HG02642 (cell line): Measurements from ENCODE around the gene KDELR1.

Experiments used
- ATAC-seq: cut with Tn5 transposase; IDR thresholded peaks from one replicate; pipeline ENCODE4 v1.9.1; 2021; ENCODE audit warnings: mild to moderate bottlenecking; ENCODE audit not compliant: unreplicated experiment, poor library complexity

KDELR1 gene

DNA sequence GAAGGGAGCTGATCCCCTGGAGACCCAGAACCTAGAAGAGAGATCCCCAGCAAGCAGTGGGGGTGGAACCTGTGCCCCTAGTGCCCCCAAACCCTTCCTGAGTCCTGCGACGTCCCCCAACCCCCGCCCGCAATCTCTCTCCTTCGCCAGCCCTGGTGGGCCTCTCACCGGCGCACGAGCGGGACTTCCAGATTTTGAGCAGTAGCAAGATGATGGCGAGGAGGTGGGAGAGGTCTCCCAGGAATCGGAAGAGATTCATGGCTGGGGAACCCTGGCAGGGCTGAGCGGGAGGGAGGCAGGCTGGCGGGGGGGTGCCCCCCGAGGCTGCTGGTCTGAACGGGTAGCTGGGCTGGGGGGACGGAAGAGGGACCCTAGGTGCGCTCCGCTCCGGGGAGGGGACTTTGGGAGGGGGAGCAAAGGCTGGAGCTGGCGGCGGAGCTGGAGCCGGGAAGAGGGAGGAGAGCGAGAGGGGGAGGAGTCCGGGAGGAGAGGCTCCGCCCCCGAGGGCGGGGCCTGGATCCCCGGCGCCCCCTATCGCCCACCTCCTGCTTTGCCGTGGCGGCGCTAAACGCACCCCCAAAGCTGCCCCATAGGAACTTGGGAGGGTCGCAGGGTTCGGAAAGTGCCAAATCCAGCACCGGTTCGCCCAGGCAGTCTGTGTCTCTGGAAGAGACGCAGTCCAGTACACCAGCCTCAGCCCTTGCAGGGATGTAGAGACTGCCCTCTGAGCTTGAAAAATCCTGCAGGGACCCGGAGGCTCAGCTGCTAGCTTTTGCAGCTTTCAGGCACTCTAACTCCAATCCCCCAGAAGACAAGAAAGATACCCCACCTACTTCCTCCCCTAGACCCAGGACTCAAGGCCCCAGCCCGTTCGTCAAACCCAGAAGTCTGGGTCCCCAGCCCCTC is at the start of gene KDELR1:
KDELR1 (minus strand) TSS at position 452 of the 906 bp plus-strand sequence; CDS start at position 259, 193 bp downstream.
- ATAC-seq, result peak; percentile 81

DNA sequence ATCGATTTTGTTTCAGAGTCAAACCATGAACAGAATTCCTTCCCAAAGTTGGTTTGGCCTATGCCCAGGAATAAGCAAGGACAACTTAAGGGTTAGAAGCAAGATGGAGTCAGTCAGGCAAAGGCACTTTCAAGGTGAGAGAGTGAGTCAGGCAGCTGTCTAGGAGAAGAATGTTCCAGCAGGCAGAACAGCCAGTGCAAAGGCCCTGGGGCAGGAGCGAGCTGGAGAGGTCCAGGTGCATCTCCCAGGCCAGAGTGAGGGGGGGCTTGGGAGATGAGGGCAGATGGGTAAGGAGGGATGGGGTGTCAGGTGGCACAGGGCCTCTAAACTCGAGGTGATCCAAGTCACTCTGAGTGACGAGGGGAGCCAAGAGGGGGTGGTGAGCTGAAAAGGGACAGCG is 45.2 kb upstream of the KDELR1 start:
- ATAC-seq, result no peak

DNA sequence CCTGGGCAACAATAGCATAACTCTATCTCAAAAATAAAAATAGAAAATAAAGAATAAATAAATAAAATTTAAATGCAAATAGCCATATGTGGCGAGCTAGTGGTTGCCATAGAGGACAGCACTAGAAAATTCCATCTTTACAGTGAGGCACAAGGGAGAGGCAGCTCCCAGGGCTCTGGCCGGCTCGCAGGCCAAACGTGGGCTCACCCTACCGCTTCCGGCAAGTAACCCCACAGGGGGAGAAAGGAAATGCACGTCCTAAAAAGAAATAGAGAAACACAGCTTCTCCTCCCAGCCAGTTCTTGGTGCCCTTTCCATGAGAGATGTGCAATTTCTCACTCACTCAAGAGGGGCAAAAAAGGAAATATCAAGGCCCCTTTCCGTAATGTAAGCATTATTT is 42.0 kb upstream of the KDELR1 start:
- no peak for ATAC-seq

DNA sequence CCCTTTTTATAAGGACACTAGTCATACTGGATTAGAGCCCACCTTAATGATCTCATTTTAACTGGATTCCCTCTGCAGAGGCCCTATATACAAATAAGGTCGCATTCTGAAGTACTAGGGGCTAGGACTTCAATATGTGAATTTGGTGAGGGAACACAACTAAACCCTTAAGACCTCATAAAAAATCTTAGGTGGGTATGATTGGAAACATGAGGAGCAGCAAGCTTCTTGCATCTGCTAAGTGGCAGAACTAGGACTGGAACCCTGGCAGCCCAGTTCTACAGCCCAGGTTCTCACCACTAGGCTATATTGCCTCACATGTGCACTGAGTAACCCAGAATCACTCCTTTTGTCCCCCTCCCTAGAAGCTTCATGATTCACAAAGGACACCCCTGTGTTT is 37.3 kb upstream of the KDELR1 start:
- no peak for ATAC-seq

DNA sequence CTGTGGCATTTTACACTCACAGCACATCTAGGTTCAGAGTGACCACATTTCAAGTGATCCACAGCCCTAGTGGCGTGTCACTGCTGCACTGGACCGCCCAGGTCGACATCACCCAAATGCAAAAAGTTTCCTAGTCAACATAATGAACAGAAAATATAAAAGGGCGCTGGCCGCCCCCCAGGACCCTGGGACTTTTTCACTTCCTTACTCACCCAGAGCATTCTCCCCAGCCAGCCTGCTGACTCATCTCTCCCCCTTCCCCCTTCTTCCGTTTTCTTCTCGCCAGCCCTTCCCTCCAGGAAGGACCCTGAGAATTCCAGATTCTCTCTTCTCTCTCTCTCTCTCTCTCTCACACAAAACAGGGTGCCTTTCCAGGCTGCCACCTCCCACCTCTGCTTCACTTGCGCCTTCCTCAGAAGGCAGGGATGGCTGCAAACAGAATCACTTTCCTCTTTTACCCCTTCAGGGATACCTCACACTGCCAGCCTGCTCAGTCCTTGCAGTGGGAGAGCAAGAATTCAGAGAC is 33.4 kb upstream of the KDELR1 start:
- ATAC-seq, result no peak

DNA sequence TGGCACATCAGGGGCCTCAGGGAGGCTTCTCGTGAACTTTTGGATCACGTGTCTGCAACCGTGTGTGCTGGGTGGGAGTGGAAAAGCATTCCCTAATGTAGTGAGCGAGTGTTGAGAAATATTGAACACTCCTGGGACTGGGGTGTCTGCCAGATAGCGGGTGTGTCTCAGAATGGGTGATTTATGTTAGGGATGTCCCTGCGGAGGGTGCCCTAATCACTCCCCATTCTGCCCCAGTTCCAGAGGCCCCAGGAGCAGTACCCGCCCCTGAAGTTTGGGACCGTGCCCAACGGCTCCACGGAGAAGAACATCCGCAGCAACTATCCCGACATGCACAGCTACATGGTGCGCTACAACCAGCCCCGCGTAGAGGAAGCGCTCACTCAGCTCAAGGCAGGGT is 30.2 kb upstream of the KDELR1 start:
- ATAC-seq, result no peak

DNA sequence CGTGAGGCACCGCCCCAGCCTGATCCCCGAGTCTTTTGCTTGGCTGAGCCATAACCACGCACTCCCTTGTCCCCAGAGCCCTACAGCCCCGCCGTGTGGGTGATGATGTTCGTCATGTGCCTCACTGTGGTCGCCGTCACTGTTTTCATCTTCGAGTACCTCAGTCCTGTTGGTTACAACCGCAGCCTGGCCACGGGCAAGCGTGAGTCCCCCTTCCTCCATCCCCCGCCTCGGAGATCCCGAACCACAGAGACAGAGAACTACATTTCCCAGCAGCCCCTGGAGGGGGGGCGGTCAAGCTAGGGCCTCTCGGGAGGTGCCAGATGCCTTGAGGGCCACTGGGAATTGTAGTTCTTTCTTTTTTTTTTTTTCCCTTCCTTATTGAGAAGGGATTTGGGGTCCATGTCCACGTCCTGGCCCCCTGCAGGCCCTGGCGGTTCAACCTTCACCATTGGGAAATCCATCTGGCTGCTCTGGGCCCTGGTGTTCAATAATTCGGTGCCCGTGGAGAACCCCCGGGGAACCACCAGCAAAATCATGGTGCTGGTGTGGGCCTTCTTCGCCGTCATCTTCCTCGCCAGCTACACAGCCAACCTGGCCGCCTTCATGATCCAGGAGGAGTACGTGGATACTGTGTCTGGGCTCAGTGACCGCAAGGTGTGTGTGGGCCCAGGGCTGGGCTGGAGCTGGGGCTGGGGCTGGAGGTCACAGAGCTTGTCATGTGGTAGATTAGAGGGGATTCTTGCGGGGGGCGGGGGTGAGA is 28.0 kb upstream of the KDELR1 start:
- no peak for ATAC-seq

DNA sequence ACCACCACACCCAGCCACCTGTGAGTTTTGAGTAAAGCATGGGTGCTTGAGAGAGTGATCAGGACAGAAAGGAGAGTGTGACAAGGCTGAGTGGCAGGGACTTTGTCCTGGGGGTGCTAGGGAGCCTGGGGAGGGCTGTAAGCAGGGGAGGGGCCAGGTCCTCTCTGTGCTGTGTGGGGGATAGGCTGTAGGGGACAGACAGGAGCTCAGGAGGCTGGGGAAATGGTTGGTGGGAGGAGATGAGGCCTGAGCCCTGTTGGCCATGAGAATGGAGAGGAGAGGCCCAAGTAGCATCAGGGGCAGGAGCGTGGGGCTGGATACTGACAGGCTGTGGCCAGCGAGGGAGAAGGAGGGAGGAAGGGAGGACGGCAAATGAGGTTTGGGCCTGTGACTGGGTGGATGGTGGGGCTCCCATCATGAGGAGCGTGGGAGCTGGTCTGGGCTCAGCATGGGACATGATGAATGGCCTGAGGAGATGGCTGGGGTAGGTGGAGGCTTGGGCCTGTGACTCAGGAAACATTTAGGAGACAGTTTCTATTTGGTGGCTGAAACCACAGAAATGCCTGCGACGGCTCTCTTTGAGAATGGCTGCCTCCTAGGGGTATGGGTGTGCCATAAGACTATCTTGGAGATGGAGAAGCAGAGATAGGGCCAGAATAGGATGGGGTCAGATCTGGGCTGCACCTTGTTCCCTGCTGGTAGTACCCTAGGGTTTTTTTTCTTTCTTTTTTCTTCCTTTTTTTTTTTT is 27.1 kb upstream of the KDELR1 start:
- ATAC-seq, result no peak

DNA sequence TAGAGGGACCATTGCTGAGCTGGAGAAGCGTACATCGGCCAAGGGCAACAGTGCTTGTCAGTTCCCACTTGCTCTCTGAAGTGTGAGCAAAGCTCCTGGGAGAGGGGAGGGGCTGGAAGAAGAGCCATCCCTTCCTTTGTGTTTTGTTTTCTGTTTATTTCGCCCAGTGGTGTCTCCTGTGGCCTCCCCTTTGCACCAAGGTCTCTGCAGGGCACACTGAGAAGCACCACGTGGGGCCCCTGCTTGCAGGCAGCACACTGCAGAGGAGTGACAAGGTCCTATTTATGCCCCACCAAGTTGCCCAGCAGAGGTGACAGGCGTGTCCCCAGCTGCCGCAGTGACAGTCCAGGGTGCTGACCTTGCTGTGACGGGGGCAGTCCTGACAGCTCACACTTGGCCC is 26.1 kb upstream of the KDELR1 start:
- ATAC-seq, result no peak

DNA sequence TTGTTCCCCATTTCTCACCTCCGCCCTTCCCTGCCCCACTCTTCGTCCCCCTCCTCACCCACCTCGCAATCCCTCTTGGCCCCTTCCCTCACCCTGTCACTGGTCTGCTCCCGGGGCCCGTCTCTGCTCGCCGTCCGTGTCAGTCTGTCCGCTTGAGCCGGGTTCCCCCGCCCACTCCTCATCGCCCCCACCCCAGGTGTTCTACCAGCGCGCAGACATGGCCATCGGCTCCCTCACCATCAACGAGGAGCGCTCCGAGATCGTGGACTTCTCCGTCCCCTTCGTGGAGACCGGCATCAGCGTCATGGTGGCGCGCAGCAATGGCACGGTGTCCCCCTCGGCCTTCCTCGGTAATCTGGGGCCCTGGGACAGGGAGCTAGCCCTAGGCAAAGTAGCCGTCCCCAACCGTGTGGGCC is 24.5 kb upstream of the KDELR1 start:
- no peak for ATAC-seq

DNA sequence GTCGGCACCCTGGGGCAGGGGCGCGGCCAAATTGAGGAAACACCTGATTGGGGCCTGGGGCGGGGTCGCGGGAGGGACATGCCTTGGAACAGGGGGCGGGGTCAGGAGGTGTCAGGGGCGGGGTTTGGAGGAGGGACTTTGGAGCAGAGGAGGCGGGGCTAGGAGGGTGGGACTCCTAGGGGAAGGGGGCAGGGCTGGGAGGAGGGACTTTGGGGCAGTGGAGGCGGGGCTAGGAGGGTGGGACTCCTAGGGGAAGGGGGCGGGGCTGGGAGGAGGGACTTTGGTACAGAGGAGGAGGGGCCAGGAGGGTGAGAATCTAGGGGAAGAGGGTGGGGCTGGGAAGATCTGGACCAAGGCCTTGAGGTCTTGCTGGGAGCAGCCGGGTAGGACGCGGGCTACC is 24.0 kb upstream of the KDELR1 start:
- ATAC-seq, result no peak

DNA sequence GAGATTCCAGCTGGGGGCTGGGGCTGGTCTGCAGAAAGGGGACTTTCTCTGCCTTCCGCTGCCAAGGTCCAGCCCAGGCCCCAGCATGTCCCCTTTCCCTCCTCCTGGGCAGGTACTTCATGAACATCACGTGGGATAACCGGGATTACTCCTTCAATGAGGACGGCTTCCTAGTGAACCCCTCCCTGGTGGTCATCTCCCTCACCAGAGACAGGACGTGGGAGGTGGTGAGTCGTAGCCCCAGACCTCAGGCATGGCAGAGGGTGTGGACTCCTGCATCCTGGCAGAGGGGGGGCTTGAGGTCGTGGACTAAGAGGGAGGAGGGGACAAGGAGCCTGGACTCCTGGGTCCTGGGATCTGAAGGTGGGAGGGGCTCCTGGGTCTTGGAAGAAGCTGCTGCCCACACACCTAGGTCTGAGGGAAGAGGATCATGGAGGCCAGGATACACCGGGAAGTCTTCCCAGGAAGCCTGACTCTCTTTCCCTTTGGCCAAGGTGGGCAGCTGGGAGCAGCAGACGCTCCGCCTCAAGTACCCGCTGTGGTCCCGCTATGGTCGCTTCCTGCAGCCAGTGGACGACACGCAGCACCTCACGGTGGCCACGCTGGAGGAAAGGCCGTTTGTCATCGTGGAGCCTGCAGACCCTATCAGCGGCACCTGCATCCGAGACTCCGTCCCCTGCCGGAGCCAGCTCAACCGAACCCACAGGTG is 22.7 kb upstream of the KDELR1 start:
- no peak for ATAC-seq

DNA sequence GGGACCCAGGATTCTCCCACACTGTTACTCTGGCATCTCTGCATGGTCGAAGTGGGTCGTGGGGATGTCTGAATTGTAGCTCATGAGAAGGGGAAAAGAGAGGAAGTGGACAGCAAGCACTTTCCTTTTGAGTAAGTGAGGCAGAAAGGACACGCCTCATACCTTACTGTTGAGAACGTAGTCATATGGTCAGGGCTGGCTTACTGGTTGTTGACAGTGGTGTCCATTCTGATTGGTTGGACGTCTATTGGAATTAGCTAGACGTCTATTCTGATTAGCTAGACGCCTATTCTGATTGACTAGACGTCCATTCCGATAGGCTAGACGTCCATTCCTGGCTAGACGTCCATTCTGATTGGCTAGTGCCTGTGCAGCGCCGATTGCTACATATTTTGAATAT is 14.5 kb upstream of the KDELR1 start:
- no peak for ATAC-seq

DNA sequence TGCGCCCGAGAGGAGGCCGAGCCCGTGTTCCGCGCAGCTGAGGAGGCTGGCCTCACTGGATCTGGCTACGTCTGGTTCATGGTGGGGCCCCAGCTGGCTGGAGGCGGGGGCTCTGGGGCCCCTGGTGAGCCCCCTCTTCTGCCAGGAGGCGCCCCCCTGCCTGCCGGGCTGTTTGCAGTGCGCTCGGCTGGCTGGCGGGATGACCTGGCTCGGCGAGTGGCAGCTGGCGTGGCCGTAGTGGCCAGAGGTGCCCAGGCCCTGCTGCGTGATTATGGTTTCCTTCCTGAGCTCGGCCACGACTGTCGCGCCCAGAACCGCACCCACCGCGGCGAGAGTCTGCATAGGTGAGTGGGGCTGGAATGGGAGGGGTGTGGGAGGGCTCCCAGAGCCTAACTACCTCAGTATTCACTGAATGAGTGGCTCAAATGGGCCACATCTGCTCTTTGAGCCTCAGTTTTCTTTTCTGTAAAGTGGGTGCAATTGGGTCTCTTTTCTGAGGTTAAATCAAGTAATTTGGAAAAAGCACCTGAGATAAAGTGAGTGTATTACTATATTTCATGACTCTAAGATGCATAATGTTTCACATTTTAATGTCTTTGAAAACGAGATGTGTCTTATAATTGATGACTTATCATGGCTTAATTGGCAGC is 13.8 kb upstream of the KDELR1 start:
- ATAC-seq, result no peak

DNA sequence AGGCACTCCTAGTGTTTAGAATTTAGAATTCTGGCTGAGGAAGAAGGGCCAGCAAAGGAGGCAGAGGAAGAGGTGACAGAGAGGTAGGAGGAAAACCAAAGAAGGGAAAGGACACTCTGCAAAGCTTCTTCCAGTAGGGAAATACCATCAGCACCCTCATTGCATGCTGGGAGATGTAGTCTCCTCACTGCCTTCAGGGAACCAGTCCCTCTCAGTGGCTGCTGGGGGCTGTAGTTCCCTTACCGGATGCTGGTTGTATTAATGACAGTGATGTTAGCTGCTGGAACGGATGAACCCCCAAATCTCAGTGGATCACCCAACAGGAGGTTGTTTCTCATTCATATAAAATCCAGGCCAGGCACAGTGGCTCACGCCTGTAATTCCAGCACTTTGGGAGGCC is 12.3 kb upstream of the KDELR1 start:
- peak; percentile 58 for ATAC-seq

DNA sequence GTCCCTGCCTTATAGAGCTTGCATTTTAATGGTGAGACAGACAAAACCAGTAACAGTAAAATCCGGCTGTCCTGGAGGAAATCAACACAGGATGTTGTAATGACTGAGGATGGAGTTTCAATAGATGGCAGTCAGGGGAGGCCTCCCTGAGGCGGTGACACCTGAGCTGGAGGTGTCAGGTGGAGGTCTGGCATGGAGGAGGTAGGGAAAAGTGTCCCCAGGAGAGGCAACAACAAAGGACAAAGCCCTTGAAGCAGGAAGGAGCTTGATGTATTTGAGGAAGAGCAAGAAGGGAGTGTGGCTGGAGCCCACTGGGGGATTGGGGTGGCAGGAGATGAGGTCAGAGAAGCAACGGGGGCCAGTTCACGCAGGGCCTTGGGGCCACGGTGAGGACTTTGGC is 9.9 kb upstream of the KDELR1 start:
- no peak for ATAC-seq

DNA sequence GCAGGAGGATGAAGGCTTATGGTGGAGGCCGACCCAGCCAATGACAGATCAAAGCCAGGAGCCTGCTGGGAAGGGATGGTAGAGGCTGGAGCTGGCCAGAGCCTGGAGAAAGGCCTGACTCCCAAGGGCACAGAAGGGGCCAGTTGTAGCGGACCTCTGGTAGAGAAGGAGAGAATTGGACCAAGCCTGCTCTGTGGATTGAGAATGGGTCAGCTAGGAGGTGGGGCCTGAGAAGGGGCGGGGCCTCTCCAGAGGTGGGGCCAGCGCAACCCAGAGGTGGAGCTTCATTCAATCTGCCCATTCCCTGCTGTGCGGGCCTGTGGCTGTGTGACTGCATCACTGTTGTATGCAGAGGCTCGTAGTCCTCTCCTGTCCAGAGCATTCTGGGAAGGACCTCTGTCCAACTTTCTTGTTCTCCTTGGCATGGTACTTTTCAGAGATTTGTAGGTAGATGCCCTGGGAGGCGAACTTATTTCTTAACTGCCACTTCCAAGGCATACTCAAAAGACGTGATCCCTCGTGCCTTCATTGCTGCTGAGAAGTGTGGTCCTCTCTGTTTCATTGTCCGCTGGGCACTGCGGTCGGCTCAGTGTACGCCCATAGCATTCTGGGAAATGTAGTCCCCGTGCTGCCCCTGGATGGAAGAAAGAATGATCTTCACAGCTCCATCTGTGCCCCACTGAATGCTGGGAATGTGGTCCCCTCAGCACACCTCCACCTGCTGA is 8.8 kb upstream of the KDELR1 start:
- no peak for ATAC-seq

DNA sequence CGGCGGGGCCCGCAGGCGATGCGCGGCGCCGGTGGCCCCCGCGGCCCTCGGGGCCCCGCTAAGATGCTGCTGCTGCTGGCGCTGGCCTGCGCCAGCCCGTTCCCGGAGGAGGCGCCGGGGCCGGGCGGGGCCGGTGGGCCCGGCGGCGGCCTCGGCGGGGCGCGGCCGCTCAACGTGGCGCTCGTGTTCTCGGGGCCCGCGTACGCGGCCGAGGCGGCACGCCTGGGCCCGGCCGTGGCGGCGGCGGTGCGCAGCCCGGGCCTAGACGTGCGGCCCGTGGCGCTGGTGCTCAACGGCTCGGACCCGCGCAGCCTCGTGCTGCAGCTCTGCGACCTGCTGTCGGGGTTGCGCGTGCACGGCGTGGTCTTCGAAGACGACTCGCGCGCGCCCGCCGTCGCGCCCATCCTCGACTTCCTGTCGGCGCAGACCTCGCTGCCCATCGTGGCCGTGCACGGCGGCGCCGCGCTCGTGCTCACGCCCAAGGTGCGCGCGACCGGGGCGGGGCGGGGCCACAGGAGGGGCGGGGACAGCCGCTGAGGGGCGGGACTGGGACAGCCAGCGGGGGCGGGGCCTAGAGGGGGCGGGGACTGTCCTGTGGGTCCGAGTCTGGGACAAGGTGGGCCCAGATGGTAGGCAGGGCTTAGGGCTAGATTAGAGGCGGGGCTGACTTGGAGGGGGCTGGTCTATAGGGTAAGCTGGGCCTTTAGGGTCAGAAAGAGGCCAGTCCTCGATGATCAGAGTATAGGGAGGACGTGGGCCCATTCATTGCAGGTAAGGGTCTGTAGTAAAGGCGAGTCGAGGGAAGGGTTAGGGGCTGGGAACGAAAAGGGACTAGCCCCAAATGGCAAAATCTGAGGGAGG is 7.3 kb upstream of the KDELR1 start:
- ATAC-seq, result peak; percentile 50
